NCI-H1436 (cell line): ENCODE results near the gene COG6.

ENCODE experiments used
- DNase-seq: peaks from one replicate; lab custom pipeline; 2025; lab: John Stamatoyannopoulos, UW

The COG6 gene

GRCh38 chr13:39770221-39771090 is 115.0 kb downstream of the COG6 start:
- no peak for DNase-seq

DNA sequence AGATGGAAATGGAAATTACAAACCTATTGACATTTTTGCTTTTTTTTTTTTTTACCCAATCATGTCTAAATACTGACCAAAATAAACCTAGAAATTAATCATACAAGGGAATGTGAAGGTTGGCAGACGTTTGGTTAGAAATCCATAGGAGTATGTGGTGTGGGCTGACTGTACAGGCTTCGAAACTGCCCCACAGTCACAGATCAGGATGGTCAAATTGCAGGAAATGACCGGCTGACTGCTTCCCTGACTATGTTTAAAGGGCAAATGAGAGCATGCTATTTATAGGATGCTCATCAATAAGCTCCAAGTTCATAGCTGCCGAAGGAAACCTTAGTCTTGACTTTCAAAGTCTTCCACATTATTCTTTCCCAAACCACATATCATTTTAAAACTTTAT is 118.4 kb downstream of the COG6 start:
- no peak for DNase-seq

- no peak for DNase-seq
Observed at GRCh38 chr13:39776439-39776838, 121.0 kb downstream of the COG6 start.

- no peak for DNase-seq
Observed at GRCh38 chr13:39777021-39777420, 121.6 kb downstream of the COG6 start.

DNA sequence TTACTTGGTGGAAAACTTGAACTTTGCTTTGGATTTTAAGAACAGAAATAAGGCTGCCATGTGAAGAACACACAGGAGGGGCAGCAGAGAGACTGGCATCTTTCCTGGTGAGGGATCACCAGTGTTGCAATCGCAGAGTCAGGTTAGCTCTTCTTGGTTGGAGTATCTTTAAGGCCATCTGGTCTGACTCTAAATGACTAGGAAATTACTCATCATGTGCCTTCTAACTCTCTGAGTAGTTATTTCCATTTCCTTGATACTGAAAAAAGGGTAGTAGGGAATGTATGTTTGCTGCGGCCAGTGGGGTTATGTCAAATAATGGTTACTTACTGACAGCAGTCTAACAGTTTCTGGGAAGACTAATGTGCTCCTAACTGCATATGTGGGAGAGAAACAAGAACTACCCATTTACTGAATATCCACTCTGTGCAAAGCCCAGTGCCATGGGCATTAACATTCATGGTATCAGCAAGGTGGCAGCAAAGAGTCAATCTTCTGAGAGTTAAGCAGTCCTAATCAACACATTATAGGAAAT is 122.1 kb downstream of the COG6 start:
- no peak for DNase-seq

- no peak for DNase-seq
Observed at GRCh38 chr13:39779337-39780265, 124.1 kb downstream of the COG6 start.

- no peak for DNase-seq
Observed at GRCh38 chr13:39780711-39781110, 125.2 kb downstream of the COG6 start.

DNA sequence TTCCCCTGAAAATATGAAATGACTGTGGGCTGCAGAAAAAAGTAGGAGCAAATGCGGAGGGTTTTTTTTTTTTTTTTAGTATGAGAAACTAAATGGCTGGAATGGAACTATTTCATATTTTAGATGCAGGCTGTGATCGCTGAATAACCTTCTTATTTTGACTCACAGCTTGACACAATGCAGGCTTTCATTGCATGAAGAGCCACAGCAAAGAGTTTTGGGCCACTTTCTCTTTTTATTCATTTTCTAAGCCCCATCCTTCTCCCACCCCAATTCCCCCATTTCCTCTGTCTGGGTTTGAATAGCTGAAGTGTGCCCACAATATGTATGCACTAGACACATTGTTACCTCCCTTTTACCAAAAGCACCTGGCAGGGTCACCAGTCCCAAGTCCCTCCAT is 125.9 kb downstream of the COG6 start:
- no peak for DNase-seq

DNA sequence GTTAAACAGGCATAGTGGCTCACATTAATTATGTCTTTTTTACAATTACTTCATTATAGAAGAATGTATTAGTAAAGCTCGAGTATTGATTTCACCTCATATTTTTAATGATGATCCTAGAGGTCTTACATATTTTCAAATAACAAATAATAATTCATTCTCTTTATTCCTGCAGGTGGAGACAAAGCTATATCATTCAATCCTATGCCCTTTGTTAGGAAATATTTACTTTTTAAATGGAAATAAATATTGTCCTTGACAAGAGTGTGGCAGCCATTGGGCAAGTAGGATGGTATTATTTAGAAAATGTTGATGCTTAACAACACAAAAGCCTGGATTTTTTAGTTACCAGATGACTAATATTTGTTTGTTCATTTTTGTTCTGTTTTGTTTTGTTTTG is 127.6 kb downstream of the COG6 start:
- DNase-seq, result no peak

DNA sequence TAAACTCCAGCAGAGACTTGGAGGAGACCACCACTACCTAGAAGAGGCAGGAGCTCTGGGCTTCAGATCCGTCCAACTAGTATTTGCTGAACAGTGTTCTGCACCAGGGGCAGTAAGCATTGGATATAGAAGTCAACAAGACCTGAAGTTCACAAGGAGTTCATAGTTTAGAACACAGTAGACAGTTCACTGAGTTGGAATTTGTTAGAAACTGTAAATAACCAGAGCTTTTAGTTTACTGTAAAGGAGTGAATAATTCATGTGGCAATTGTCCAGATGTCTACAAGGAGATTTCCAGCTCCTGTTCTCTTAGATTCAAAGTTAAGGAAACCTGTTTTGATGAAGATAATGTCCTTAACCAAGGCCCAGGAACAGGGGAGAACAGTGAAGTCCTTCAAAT is 128.9 kb downstream of the COG6 start:
- DNase-seq, result no peak

DNA sequence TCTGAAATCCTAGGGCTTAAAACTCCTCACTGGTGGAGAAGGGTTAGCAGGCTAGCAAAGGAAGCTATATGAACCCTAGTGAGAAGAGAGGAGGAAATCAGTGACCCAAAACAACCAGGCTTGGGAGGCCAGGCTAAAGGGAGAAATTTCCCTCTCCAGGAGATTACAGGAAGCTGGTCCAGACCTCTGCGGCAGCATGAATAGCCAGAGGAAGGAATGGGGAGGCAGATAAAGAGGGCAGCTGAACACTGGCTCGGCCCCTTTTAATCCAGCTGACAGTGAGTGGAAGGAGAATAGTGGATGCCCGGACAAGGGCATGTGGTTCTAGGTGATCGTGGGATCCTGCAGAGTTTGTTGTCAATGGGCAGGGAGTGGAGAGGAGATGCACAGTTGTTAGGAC is 130.6 kb downstream of the COG6 start:
- no peak for DNase-seq

GRCh38 chr13:39787086-39787487 is 131.6 kb downstream of the COG6 start:
- DNase-seq, result no peak

DNA sequence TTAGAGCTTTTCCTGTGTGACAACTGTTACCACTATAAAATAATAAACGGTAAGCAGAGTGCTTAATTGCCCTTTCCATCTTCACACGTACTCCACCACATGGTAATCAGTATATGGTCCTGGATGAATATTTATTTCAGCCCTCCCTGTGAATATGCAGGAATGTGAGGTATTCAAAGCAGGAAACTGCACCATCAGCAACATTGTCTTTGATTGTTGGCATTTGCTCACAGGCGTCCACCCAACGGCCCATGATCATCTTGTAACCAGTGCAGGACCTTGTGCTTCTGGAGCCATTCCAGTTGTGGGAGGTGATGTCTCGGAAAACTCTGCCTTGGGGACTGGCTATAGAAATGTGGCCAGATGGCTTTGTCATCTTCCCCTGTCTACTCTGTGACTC is 132.6 kb downstream of the COG6 start:
- DNase-seq, result no peak

DNA sequence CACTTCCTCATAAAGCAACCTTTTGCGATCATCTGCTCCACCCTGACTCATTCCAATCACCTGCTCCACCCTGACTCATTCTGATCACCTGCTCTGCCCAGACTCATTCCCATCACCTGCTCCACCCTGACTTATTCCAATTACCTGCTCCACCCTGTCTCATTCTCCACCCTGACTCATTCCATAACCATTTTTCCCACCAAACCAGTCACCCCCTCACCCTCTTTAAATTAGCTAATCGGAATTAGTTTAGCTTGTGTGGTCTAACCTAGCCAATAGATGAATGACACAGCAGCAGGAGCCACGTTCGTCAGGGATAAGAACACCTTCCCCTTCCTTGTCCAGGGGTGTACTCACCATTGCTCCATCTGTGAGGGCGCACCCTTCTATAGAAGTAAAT is 134.0 kb downstream of the COG6 start:
- no peak for DNase-seq
